Endothelial cell of umbilical vein (primary cell): Measurements from ENCODE around the gene DENND4A. TPM values are rescaled to one million over a fixed set of nuclear protein-coding genes. Genes with fewer than 3 reads are reported as not detected.

Experiments
- BruUV-seq: library from RNA; stranded (reverse); fragments of 400-500 nt; replicated peaks from 2 replicates; lab custom pipeline; 2021; lab: Mats Ljungman, UMichigan
- CTCF ChIA-PET: fragments of 300-600, 350-600 bp; sonication (Branson Sonifier 250); formaldehyde crosslinking; loops from one replicate; lab custom pipeline; 2021; ENCODE audit warnings: antibody characterized with exemption, inconsistent platforms; lab: Charles Lee
- POLR2A ChIA-PET: fragments of 300-600, 350-600 bp; sonication (Branson Sonifier 250); formaldehyde crosslinking; loops from one replicate; lab custom pipeline; 2021; ENCODE audit warnings: antibody characterized with exemption, inconsistent platforms; lab: Charles Lee
- DNase-seq: peaks from one replicate; pipeline ENCODE4 v3.0.0-alpha.2; 2011; ENCODE audit warnings: low read depth, low spot score
- FAIRE-seq: peaks from 2 replicates; lab custom pipeline; 2011; peaks lifted over from hg19 to GRCh38; lab: Jason Lieb, UNC
- H2AFZ ChIP-seq: 2 replicates; pipeline ENCODE4 v1.6.0; 2012; ENCODE audit warnings: low read depth, low read length, control low read depth, inconsistent platforms
- H3K27ac ChIP-seq: 2 replicates; pipeline ENCODE4 v1.5.1; 2011; ENCODE audit warnings: low read depth, mild to moderate bottlenecking, control low read depth, low read length, moderate library complexity; ENCODE audit not compliant: insufficient read depth
- H3K27me3 ChIP-seq, 2 experiments: 2 replicates each; pipeline versions ENCODE4 v1.6.0 to v1.6.1; 2011; ENCODE audit warnings: low read length in 2 of 2, mixed read lengths in 1 of 2; ENCODE audit not compliant: control insufficient read depth in 2 of 2, insufficient read depth in 2 of 2
- H3K36me3 ChIP-seq, 2 experiments: 2 replicates in 1 of 2; 3 replicates in 1 of 2; pipeline ENCODE4 v1.5.1; 2011; ENCODE audit warnings: low read length in 2 of 2, mild to moderate bottlenecking in 1 of 2, moderate library complexity in 1 of 2; ENCODE audit not compliant: control insufficient read depth in 2 of 2, insufficient read depth in 2 of 2; ENCODE audit errors: extremely low read depth in 1 of 2
- H3K4me1 ChIP-seq: 3 replicates; pipeline ENCODE4 v1.5.1; 2011; ENCODE audit warnings: mild to moderate bottlenecking, low read length; ENCODE audit not compliant: control insufficient read depth, insufficient read depth; ENCODE audit errors: extremely low read depth
- H3K4me2 ChIP-seq: 2 replicates; pipeline ENCODE4 v1.6.1; 2011; ENCODE audit warnings: low read length, control low read depth, mixed read lengths; ENCODE audit not compliant: insufficient read depth
- H3K4me3 ChIP-seq, 3 experiments: fragments of 200-600 bp in 1 of 3; sonication (generic), shearing (Covaris generic) in 1 of 3; replicated peaks in 1 of 3; 2 replicates each; pipeline ENCODE4 v1.5.1; 2011 to 2016; ENCODE audit warnings: control low read depth in 3 of 3, low read length in 3 of 3, mild to moderate bottlenecking in 2 of 3, inconsistent platforms in 1 of 3, low read depth in 1 of 3, moderate library complexity in 1 of 3; ENCODE audit not compliant: insufficient read depth in 1 of 3
- H3K79me2 ChIP-seq: 2 replicates; pipeline ENCODE4 v1.6.0; 2012; ENCODE audit warnings: low read length, inconsistent platforms; ENCODE audit not compliant: control insufficient read depth, insufficient read depth
- H3K9ac ChIP-seq: replicated peaks from 2 replicates; pipeline ENCODE3; 2011; ENCODE audit warnings: low read length, control low read depth; ENCODE audit not compliant: insufficient read depth; ENCODE audit errors: extremely low read depth
- H3K9me1 ChIP-seq: replicated peaks from 3 replicates; pipeline ENCODE4 v1.6.0; 2011; ENCODE audit warnings: mild to moderate bottlenecking, low read length; ENCODE audit not compliant: control insufficient read depth, insufficient read depth; ENCODE audit errors: extremely low read depth
- H3K9me3 ChIP-seq: replicated peaks from 2 replicates; pipeline ENCODE4 v1.5.1; 2012; ENCODE audit warnings: low read length, inconsistent platforms; ENCODE audit not compliant: control insufficient read depth, insufficient read depth
- H4K20me1 ChIP-seq: replicated peaks from 2 replicates; pipeline ENCODE3; 2011; ENCODE audit warnings: mild to moderate bottlenecking, low read length; ENCODE audit not compliant: control insufficient read depth, insufficient read depth; ENCODE audit errors: extremely low read depth
- GATA2 ChIP-seq: IDR thresholded peaks from 2 replicates; pipeline ENCODE4 v1.7.0; 2011; ENCODE audit warnings: low read depth, mild to moderate bottlenecking, moderate library complexity, mixed read lengths, low read length; ENCODE audit not compliant: insufficient read length, insufficient read depth
- MAX ChIP-seq: IDR thresholded peaks from 2 replicates; pipeline ENCODE4 v1.6.1; 2011; ENCODE audit not compliant: insufficient read depth, insufficient read length
- MYC ChIP-seq: IDR thresholded peaks from one replicate; pipeline ENCODE4 v1.6.1; 2011; ENCODE audit warnings: mild to moderate bottlenecking, low read depth, low read length
- dilution Hi-C: fragments of 300-500 bp; cut with MboI; formaldehyde crosslinking; loops from one replicate; pipeline ENCODE4 v1.15.0; 2019; ENCODE audit warnings: low sequenced_read_pairs; ENCODE audit not compliant: extremely low pct_ligation_motif_present
- intact Hi-C: fragments of 100-400 bp; cut with micrococcal nuclease; formaldehyde crosslinking; loops from one replicate; pipeline ENCODE4 v1.10.0; 2022
- polyA plus RNA-seq, 4 experiments: library from polyadenylated mRNA; depleted of rRNA in 3 of 4; stranded (reverse) in 3 of 4; unstranded in 1 of 4; fragments of >200 nt; gene quantifications; 2 replicates each; pipeline versions ENCODE4 v1.2.1 to v1.2.3, GENCODE V29; 2011 to 2012; ENCODE audit warnings: missing spikeins in 1 of 4
- total RNA-seq: library from RNA; stranded (reverse); gene quantifications from 2 replicates; pipeline ENCODE4 v1.2.3, GENCODE V29; 2021

Gene DENND4A
- total and polyA plus RNA-seq, 2 donors (not counting 3 experiments of a cell fraction or from before 2014, with no cell fraction given), result 5.7 to 22.2 TPM

GRCh38 chr15:65805019-65805745 is 13.1 kb upstream of the DENND4A start:
- DNase-seq (peak; percentile 25), FAIRE-seq (no peak)
- H3K9ac ChIP-seq, result no peak overlapping the region
- no peaks in the 10 kb centered on the region for H4K20me1 ChIP-seq
- H3K27me3 ChIP-seq, result no peaks in the 10 kb centered on the region
- H3K9me1 ChIP-seq, result no peaks in the 10 kb centered on the region
- no peak overlapping the region for H2AFZ ChIP-seq
- no peaks in the 10 kb centered on the region for H3K9me3 ChIP-seq
- intact Hi-C loops, result no loop called here
- H3K27ac ChIP-seq, result no peak overlapping the region
- no peak overlapping the region for H3K4me2 ChIP-seq
- H3K4me3 ChIP-seq, result no peak overlapping the region
- H3K79me2 ChIP-seq, result no peaks in the 10 kb centered on the region
- TF ChIP-seq MAX (no peak), GATA2 (peak; percentile 16)
- ChIA-PET POLR2A (no interaction called here), CTCF (interaction anchor here (0.8 kb wide), 1 partner anchor 28 kb away, joined by 3 read pairs; no protein-coding TSS in a partner anchor)
- H3K36me3 ChIP-seq, result no peaks in the 10 kb centered on the region
- dilution Hi-C loops, result no loop called here
- H3K4me1 ChIP-seq, result peaks cover 11% of the 10 kb centered on the region
- no TSS peak for BruUV-seq

- H3K4me2 ChIP-seq, result no peak overlapping the region
- intact Hi-C loops, result no loop called here
- no peak for DNase-seq
- H2AFZ ChIP-seq, result no peak overlapping the region
- no peaks in the 10 kb centered on the region for H3K27me3 ChIP-seq
- TF ChIP-seq MYC, result no peak
- TF ChIP-seq MAX, result no peak
- no peak for TF ChIP-seq GATA2
- no peaks in the 10 kb centered on the region for H3K36me3 ChIP-seq
- no peaks in the 10 kb centered on the region for H3K79me2 ChIP-seq
- FAIRE-seq, result no peak
- H3K4me3 ChIP-seq, result no peak overlapping the region
- CTCF ChIA-PET, result interaction anchor here (0.8 to 1.0 kb wide), 2 partner anchors 19 to 29 kb away, joined by 3 read pairs; no protein-coding TSS in a partner anchor
- peaks cover 11% of the 10 kb centered on the region for H3K4me1 ChIP-seq
- POLR2A ChIA-PET, result no interaction called here
- no peaks in the 10 kb centered on the region for H3K9me1 ChIP-seq
- H3K27ac ChIP-seq, result no peak overlapping the region
- H3K9ac ChIP-seq, result no peak overlapping the region
- H4K20me1 ChIP-seq, result no peaks in the 10 kb centered on the region
- H3K9me3 ChIP-seq, result no peaks in the 10 kb centered on the region
- BruUV-seq, result no TSS peak
- dilution Hi-C loops, result no loop called here
These were observed 12.3 kb upstream of the DENND4A start for GRCh38 chr15:65804252-65804931.
